Measurements from ENCODE around the gene PIGO.

DNA sequence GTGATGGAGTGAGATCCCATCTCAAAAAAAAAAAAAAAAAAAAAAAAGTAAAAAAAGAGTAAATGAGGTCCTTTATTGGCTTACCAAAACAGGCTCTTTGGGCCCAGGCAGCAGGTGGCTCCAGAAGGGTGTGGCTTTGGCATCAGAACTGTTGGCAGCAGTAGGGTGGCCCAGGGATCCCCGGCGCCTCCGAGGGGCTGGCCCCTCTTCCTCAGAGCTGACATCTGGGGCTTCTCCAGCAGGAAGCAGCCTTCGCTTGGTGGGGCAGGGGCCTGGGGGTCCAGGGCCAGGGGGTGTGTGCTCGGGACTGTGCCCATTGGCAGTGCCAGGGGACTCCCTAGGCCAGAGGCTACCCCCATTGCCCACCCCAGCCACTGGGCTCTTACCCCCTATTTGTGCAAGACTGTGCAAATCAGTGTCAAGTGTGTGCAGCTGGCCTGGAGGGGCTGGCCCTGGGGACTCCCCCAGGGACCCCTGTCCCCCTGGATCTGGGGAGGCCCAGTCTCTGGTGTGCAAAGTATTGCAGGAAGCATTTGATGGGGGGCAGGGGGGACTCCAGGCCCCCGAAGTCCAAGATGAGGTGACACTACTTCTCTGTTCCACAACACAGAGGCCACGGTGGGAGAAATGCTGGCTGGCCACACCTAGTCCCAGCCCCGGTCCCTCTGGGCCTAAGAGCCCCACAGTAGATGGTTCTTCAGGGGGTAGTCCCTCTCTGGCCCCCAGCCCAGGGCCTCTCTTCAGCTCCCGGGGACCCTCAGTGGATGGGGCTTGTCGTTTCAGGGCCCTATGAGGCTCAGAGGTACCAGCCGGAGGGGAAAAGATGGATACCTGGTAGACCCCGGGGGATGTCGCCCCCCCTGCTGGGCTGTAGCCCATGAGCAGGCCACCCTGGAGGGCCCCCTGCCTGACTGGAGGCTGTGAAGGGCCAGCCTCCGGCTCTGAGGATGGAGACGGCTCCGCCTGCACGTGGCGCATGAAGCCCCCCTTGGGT lies 11.2 kb upstream of the PIGO start:
- no peak for TF ChIP-seq POLR2A (IDR thresholded peaks at IDR 0.05)
- TF ChIP-seq, protein P1, sequence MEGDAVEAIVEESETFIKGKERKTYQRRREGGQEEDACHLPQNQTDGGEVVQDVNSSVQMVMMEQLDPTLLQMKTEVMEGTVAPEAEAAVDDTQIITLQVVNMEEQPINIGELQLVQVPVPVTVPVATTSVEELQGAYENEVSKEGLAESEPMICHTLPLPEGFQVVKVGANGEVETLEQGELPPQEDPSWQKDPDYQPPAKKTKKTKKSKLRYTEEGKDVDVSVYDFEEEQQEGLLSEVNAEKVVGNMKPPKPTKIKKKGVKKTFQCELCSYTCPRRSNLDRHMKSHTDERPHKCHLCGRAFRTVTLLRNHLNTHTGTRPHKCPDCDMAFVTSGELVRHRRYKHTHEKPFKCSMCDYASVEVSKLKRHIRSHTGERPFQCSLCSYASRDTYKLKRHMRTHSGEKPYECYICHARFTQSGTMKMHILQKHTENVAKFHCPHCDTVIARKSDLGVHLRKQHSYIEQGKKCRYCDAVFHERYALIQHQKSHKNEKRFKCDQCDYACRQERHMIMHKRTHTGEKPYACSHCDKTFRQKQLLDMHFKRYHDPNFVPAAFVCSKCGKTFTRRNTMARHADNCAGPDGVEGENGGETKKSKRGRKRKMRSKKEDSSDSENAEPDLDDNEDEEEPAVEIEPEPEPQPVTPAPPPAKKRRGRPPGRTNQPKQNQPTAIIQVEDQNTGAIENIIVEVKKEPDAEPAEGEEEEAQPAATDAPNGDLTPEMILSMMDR (IDR thresholded peaks at IDR 0.05): no peak
